Calu3 (cell line): Measurements from ENCODE around the gene IGFN1. TPM values are rescaled to one million over a fixed set of nuclear protein-coding genes. Genes with fewer than 3 reads are reported as not detected.

ENCODE experiments used
- BruUV-seq: library from RNA; stranded (reverse); fragments of 400-500 nt; replicated peaks from 2 replicates; lab custom pipeline; 2021; lab: Mats Ljungman, UMichigan
- CTCF ChIA-PET: fragments of 300-600 bp; sonication (Branson Sonifier 250); formaldehyde crosslinking; loops from one replicate; lab custom pipeline; 2022; ENCODE audit warnings: antibody characterized with exemption; lab: Charles Lee
- DNase-seq: peaks from one replicate; pipeline ENCODE4 v3.0.0; 2022
- H3K27ac Mint-ChIP-seq: one replicate; pipeline ENCODE4 v1.8.0; 2022; ENCODE audit warnings: mixed read lengths; ENCODE audit not compliant: unreplicated experiment
- H3K27me3 Mint-ChIP-seq: one replicate; pipeline ENCODE4 v1.8.0; 2022; ENCODE audit warnings: mixed read lengths; ENCODE audit not compliant: unreplicated experiment
- H3K36me3 Mint-ChIP-seq: one replicate; pipeline ENCODE4 v1.8.0; 2022; ENCODE audit warnings: mild to moderate bottlenecking, moderate library complexity, mixed read lengths; ENCODE audit not compliant: insufficient read depth, unreplicated experiment
- H3K4me1 Mint-ChIP-seq: one replicate; pipeline ENCODE4 v1.8.0; 2022; ENCODE audit warnings: mild to moderate bottlenecking, low read depth, mixed read lengths; ENCODE audit not compliant: unreplicated experiment
- H3K4me3 Mint-ChIP-seq: one replicate; pipeline ENCODE4 v1.8.0; 2022; ENCODE audit warnings: mild to moderate bottlenecking, low read depth, moderate library complexity, mixed read lengths; ENCODE audit not compliant: unreplicated experiment
- H3K9me3 Mint-ChIP-seq: one replicate; pipeline ENCODE4 v1.8.0; 2022; ENCODE audit warnings: low read depth, mixed read lengths; ENCODE audit not compliant: unreplicated experiment
- CTCF ChIP-seq: fragments of 200-600 bp; IDR thresholded peaks from one replicate; pipeline ENCODE4 v1.8.0; 2022; ENCODE audit warnings: antibody characterized with exemption; ENCODE audit not compliant: unreplicated experiment
- intact Hi-C: fragments of 100-400 bp; cut with micrococcal nuclease; formaldehyde crosslinking; loops from one replicate; pipeline ENCODE4 v1.10.0; 2022; ENCODE audit not compliant: unreplicated experiment
- total RNA-seq: library from RNA; stranded (reverse); gene quantifications from 2 replicates; pipeline ENCODE4 v1.2.3, GENCODE V29; 2022

Gene IGFN1
- total RNA-seq, 1 experiment from 2014 or later: not detected

DNA sequence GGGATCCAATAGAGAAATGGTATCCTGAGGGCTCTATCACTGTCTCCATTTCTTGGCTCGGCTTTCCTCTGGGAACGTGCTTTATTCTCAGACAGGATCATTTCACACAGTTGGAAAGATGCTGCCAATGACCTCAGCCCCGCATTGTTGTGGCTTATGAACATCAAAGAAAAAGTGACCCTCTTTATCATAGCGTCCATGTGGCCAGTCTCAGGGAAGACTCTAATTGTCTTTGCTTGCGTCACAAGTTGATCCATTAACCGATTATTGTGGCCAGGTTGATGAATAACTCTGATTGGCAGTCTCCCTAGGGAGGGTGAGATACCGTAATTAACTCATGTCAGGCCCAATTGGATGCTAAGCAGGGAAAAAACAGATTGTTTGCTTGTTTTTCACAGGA lies 26.0 kb upstream of the IGFN1 start:
- Mint-ChIP-seq H3K36me3 (no peaks in the 10 kb centered on the region), H3K4me1 (no peaks in the 10 kb centered on the region), H3K4me3 (no peak overlapping the region), H3K27ac (no peak overlapping the region), H3K27me3 (no peaks in the 10 kb centered on the region), H3K9me3 (no peaks in the 10 kb centered on the region)
- TF ChIP-seq CTCF: no peak
- no TSS peak for BruUV-seq
- CTCF ChIA-PET: interaction anchor here (1.6 kb wide), 1 partner anchor 28 kb away, joined by 3 read pairs; no protein-coding TSS in a partner anchor
- intact Hi-C loops: no loop called here
- no peak for DNase-seq

- Mint-ChIP-seq H3K27me3 (no peaks in the 10 kb centered on the region), H3K4me1 (peaks cover 20% of the 10 kb centered on the region), H3K36me3 (peaks cover 20% of the 10 kb centered on the region), H3K4me3 (no peak overlapping the region), H3K9me3 (no peaks in the 10 kb centered on the region), H3K27ac (no peak overlapping the region)
- intact Hi-C loops: no loop called here
- no TSS peak for BruUV-seq
- CTCF ChIA-PET: no interaction called here
- no peak for TF ChIP-seq CTCF
- no peak for DNase-seq
These were observed 23.3 kb upstream of the IGFN1 start for GRCh38 chr1:201167041-201167991.

DNA sequence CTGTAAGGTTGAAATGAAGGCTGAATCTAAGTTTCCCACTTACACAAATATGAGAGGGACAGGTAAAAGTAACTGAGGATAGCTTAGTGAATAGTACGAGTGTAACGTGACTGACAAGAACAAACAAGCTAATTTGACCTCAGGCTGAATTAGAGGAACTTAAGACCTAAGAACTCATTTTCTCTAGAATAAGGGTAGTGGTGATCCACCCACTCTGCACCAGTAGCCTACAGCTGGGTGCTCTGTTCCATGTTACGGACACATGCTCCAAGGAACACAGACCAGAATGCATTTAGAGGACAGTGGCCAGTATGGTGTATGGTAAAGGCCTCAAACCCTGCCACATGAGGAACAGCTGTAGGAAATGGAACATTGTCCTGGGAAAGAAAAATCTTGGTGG lies 21.4 kb upstream of the IGFN1 start:
- TF ChIP-seq CTCF: no peak
- Mint-ChIP-seq H3K4me3 (no peak overlapping the region), H3K36me3 (peaks cover 20% of the 10 kb centered on the region), H3K27me3 (no peaks in the 10 kb centered on the region), H3K9me3 (no peaks in the 10 kb centered on the region), H3K4me1 (peaks cover 20% of the 10 kb centered on the region), H3K27ac (no peak overlapping the region)
- CTCF ChIA-PET: no interaction called here
- intact Hi-C loops: no loop called here
- no peak for DNase-seq
- BruUV-seq: no TSS peak

DNA sequence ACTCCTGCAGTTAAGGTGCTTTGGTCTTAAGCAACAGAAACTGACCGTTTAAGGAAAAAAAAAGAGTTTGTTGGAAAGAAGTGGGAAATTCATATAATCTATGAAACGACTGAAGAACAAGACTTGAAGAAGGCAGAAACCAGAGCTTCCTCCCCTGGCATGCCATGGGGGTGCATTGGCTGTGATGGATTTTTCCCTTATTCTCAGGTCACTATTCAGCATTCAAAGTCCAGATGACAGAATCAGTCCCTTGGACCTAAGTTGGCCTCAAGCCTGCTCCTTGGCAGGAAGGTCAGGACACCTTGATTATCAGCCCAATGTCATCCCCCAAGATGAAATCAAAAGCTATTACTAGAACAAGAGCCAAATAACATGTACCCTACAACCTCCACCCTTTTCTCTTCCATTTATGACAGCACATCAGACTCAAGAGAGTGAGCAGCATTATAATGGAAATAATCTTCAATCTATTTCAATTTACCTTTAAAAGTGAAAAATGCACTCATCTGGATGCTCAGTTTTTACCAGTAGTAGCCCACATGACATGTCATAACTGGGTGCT lies 20.6 kb upstream of the IGFN1 start:
- CTCF ChIA-PET: no interaction called here
- intact Hi-C loops: no loop called here
- TF ChIP-seq CTCF: no peak
- Mint-ChIP-seq H3K4me3 (peak overlapping the region; percentile 92), H3K36me3 (peaks cover 20% of the 10 kb centered on the region), H3K9me3 (no peaks in the 10 kb centered on the region), H3K27me3 (no peaks in the 10 kb centered on the region), H3K4me1 (peaks cover 20% of the 10 kb centered on the region), H3K27ac (peak overlapping the region; percentile 88)
- TSS peak; percentile 71 for BruUV-seq
- DNase-seq: no peak
